Nucleus accumbens (tissue), 56 donors: ENCODE measurements around the gene NRG3.

Source experiments
- DNase-seq, 56 donors: peaks; one replicate each; lab custom pipeline; 2025; lab: John Stamatoyannopoulos, UW

The NRG3 gene

DNA sequence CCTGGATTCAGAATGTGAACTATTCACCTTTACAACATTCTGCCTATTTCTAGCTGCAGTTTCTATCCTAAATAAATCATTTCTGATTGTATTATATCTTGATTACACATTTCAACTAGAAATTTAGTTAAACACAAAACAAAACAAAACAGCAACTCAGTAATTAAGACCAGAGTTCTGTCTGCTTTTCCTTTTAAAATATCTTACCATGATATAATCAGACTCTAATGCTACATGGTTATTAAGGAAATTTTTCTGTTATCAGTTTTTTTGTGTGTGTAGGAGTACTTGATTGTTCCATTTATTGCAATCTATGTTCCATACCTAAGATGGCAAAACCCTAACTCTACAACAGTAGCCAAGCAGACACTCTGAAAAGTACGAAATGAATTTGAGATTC is 663.3 kb downstream of the NRG3 start:
- no peak for DNase-seq

- no peak for DNase-seq
Observed at GRCh38 chr10:82543631-82544030, 668.6 kb downstream of the NRG3 start.

DNA sequence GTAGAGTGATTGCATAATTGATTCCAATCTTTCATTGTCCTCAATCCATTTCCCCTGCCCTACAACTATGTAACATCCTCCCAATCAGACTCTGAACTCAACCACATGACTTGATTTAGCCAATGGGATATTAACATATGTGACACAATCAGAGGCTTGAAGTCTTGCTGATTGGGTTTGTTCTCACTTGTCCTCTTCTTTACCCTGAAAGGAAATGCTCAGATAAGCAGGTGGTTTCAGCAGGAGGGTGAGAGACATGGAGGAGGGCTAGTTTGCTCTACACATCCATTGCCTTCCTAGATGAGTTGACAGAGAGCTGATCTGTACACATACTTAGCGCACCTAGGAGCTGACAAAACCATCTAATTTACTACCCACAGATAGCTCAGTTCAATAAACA is 669.4 kb downstream of the NRG3 start:
- no peak for DNase-seq

DNA sequence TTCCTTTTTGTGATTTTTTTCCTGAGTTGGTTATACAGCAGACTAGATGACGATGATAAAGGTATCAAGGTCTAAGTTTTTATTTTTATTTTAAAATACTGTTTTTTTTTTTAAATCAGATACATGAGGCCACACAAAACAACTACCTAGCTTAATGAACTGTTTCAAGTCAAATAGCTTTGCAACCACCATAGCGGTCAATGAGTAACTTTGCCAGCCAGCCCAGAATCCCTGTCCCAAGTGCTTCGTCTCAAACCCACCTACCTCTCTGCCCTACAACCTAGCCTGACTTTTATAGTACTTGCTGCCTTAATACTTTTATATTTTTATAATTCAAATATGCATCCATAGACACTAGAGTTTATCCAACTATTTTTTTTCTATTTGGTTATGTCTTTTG is 676.5 kb downstream of the NRG3 start:
- no peak for DNase-seq

GRCh38 chr10:82552267-82552666 is 677.3 kb downstream of the NRG3 start:
- no peak for DNase-seq

- DNase-seq: no peak
Observed at GRCh38 chr10:82554381-82554780, 679.4 kb downstream of the NRG3 start.

DNA sequence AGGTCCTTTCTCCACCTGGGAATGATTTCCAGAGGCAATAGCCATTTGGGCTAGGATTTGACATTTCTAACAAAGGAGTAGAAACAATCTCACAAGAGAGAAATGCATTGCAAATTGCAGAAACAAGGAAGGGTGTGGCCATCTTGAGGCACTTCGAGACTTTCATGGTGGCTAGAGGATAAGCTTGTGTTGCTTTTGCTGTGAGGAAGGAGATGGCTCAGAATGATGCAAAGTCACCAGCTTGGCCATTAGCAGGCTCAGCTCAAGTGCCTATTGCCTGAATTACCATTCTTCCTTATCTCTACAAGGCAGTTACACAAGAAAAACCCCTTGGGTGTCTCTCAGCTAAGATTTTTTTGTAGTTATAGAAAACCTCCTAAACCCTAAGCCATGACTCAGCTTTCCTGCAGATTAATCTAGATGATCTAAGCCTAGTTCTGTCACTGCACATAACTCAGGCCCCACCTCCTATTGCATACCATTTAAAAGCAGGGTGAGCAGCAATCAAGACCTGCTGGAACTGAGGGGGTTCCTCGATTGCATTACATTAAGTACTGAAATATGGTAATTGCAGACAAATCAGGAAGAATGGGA is 683.1 kb downstream of the NRG3 start:
- no peak for DNase-seq

GRCh38 chr10:82564353-82565196 is 689.6 kb downstream of the NRG3 start:
- DNase-seq: peak in 2 of 56 donors; percentile 0 to 1

- DNase-seq: no peak
Observed at GRCh38 chr10:82565197-82565575, 690.2 kb downstream of the NRG3 start.

DNA sequence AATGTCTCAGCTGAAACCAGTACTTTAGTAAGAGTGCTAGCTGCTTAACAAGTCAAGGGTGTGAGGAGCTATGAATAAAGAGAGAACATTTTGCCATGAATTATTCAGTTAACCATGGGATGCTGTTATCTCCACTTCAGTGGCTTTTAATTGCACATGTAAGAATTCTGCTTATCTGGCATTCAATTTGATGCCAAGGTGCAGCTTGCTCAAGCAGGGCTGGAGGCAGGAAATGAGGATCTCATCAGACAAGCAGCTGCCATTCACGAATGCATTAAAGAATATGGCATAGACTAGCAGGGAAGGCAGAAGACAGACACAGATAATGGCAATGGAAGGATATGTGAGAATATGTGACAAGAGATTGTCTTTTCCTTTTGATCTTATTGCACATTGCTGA is 697.8 kb downstream of the NRG3 start:
- DNase-seq: no peak

GRCh38 chr10:82574081-82574480 is 699.1 kb downstream of the NRG3 start:
- DNase-seq: no peak

- DNase-seq: no peak
Observed at GRCh38 chr10:82575318-82575717, 700.3 kb downstream of the NRG3 start.

- no peak for DNase-seq
Observed at GRCh38 chr10:82576093-82576492, 701.1 kb downstream of the NRG3 start.

GRCh38 chr10:82581940-82582339 is 706.9 kb downstream of the NRG3 start:
- DNase-seq: no peak

DNA sequence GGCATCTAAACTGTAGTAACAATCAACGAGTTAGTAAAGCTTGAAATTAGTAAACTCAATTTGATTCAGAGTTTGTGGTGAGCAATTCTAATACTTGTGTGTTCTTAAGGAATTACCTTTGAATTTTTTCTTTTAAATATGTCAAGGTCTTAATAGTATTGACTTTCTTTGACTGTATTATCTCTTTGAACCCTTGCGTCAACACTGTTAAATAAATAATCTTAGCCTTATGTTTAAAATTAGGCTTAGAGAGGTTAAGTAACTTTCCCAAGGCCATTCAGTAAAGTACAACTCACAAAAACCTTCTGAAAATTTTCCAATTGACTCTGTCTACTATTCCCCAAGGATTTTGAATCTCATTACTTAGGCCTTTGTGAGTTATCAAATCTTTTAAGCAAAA is 716.4 kb downstream of the NRG3 start:
- DNase-seq: no peak

GRCh38 chr10:82597840-82598239 is 722.8 kb downstream of the NRG3 start:
- DNase-seq: no peak

DNA sequence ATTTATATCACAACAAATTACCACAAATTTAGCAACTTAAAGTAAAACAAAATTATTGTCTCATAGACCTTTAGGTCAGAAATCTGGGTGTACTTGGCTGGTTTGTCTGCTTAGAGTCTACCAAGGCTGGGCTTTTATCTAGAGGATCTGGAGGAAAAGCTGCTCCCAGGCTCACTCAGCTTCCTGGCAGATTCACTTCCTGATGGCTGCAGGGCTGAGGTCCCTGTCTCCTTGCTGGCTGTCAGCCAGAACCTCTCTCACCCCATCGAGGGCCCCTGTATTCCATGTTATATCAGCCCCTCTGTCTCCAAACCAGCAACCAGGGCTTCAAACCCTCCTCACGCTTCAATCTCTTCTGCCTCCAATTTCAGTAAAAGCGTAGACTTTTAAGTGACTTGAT is 734.9 kb downstream of the NRG3 start:
- DNase-seq: no peak

- no peak for DNase-seq
Observed at GRCh38 chr10:82618007-82618406, 743.0 kb downstream of the NRG3 start.

DNA sequence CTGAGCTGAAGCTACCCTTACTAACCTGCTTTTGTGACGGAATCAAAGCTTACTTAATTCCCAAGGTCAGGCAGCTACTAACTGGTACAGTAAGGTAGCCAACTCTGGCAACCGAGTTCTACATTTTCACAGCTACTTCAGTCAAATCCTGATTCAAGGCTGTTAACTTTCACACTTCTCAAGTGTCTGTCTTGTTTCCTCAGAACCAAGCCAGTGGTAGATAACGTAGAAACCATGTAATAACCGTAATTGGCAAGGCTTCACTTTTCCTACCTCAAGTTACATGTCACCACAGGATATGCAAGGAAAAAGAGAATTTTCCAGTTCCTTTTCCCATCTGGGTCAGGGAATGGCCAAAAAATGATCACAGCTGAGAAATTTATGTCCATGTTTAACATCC is 746.7 kb downstream of the NRG3 start:
- DNase-seq: no peak

DNA sequence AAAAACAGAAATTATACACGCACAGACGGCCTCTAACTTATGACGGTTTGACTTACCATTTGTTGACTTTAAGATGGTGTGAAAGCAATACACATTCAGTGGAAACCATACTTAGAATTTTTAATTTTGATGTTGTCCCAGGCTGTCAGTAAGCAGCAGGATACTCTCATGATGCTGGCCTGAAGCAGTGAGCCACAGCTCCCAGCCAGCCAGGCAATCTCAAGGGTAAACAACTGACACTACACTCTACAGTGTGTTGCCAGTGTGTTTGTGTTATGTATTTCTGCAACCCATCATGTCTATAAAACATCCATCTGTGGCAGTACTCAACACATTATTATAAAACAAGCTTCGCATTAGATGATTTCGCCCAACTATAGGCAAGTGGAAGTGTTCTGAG is 747.5 kb downstream of the NRG3 start:
- DNase-seq: no peak

DNA sequence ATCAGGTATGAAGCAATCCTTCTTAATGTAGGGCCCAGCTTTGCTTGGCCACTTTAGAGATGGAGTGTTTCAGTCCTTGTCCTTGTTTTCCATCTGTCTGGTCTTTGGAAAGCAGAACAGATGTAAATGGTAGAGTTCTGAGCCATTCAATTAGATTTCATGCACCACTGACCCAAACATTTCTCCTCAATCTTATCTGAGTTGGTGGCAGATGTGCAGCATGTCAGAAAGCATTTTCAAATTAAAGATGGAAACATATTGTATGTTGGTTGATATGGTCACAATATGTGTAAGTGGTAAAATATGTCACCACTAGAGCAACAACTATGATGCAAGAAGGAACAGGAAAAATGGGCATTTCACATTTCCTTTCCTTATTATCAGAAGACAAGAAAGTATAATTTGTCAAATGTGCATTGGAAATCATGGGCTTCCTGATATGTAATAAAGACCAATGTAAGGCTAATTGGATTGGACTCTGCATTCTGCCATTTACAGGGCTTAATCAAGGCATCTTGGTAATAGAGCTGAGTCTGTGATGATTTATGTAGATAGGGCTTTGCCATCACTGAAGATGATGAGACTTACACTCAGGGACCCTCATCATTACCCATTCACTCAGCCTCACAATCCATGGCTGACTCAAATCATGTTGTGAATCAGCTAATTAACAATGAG is 750.7 kb downstream of the NRG3 start:
- no peak for DNase-seq

- DNase-seq: no peak
Observed at GRCh38 chr10:82628373-82628772, 753.4 kb downstream of the NRG3 start.
